ENCODE measurements around the gene RPL12. TPM values are rescaled to one million over a fixed set of nuclear protein-coding genes. Genes with fewer than 3 reads are reported as not detected.

The RPL12 gene
- total RNA-seq, 2 experiments from 2014 or later = 1,573 to 1,585 TPM

DNA sequence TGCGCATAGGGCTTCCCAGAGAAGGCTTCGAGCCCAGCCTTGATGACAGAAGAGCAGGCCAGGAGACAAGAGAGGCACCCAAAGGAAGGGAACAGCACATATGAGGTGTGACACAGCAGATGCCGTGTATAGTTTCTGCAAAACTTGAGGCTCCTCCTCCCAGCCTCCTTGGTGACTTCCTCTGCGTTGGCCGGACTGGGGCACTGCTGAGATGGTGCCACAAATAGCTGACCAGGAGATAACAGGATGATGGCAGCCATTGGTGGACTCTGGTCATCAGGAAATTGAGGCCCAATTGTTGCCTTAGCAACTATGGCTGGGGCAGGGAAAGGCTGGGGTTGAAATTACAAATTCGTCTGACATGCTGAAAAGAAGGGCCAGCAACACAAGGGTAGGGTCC is 31.9 kb downstream of the RPL12 start:
- POLR2A ChIA-PET = no interaction called here
- CTCF ChIA-PET = no interaction called here

DNA sequence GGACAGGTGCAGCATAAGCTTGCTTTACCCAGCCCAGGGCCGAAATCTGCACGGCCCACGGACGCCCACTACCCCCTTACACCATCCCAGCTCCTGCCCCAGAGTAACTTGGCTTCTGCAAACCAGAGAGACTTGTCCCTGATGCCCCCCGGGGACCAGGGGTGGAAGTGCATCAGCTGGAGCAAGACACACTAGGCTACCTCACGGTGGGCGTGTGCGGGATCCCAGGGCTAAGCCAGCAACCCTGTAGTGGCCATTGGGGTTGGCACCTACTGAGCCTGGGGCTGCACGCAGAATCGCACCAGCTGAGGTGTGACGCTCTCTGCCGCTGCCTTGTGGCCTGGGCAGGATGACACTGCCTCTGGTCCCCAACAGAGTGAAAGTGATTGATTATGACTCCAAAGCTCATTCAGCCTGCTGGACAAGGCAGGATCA is 33.2 kb downstream of the RPL12 start:
- ChIA-PET POLR2A (no interaction called here), CTCF (interaction anchor here (1.5 kb wide), 1 partner anchor 203 kb away, joined by 3 read pairs; no protein-coding TSS in a partner anchor)

DNA sequence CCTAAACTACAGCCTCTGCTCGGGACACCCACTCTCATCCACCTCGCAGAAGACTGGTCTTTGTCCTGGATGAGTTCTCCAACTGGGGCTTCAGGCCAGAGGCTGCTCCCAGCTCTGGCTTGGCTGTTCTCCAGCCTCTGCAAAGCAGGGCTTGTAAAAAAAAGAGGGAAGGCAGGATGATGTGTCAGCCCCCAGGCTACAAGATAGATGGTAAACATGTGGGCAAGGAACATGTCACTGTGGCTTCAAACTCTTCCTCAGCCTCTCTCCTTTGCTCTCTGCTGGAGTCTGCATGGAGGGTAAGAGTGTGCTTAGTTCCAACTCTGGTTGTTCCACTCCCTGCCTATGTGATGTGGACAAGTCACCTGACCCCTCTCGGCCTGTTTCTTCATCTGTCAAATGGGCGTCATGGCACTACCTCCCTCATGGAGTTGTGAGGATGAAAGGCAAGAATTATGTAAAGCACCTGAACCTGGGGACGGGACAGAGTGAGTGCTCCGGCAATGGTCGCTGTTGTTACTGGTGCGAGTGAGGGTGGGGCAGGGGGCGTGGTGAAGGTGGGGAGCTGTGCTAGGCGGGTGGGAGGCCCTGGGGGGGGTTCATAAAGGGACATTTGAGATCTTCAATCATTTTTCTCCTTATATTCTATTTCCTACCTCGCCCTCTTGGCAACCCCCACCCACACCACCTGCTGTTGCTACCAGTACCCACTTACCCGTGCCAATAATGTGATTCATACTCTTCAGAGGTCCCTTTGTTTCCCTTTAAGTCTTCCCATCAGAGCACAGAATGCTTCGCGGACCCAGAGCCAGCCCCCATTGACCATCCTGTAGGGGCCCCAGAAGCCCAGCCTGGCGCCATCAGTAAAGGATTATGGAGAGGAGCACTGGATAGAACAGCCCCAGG is 33.8 kb downstream of the RPL12 start:
- ChIA-PET CTCF (interaction anchor here (1.0 to 1.5 kb wide), 2 partner anchors 27 to 202 kb away, joined by 3 read pairs; no protein-coding TSS in a partner anchor), POLR2A (no interaction called here)

DNA sequence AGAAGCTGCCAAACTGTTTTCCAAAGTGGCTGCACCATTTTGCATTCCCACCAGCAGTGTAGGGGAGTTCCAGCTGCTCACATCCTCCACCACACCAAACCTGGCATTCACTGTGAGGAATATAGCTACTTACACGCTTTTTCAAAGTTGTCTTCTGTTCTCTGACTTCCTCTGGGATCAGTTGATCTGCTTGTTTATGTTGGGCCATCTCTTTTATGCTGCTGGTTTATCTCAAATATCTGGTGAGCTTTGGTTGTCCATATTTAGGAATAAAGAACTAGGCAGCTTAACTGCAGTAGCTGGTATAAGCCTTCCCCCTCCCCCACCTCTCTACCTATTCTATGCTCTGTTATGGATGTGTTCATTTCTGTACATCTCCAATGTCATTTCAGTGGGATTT is 35.5 kb downstream of the RPL12 start:
- ChIA-PET CTCF (no interaction called here), POLR2A (no interaction called here)

DNA sequence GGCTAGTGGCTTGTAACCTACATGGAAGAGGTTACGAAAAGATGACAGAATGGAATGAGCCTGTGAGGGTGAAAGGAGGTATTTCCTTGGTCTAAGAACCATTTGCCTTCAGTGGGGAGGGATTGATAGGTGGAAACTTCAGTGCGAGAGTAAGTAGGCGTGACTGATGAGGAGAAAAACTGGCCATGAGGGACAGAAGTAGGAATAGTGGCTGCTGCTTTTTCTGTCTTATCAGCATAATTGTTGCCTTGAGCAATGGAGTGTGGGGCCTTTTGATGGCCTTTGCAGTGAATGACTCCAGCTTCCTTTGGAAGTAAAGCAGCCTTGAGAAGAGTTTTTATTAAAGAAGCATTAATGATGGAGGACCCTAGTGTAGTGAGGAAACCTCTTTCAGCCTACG is 36.1 kb downstream of the RPL12 start:
- POLR2A ChIA-PET = no interaction called here

DNA sequence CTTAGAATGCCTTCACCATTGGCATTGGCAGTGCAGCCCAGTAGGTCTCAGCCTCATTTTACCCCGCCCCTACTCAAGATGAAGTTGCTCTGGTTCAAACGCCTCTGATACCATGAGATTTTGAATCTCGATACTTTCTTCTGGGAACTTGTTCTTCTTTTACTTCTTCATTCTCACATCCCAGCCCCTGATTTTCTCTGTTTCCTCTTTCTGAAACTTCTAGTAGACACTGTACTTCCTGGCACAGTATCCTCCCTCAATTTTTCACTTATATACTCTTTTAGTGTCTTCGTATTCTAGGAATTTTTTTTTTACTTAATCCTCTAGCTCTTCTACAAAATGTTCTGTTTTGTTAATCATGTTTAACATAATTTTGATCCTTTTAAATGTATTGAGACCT is 40.1 kb downstream of the RPL12 start:
- ChIA-PET POLR2A (no interaction called here), CTCF (no interaction called here)

More for the DNA sequence above, 36.1 kb downstream of the RPL12 start:
- CTCF ChIA-PET = no interaction called here

DNA sequence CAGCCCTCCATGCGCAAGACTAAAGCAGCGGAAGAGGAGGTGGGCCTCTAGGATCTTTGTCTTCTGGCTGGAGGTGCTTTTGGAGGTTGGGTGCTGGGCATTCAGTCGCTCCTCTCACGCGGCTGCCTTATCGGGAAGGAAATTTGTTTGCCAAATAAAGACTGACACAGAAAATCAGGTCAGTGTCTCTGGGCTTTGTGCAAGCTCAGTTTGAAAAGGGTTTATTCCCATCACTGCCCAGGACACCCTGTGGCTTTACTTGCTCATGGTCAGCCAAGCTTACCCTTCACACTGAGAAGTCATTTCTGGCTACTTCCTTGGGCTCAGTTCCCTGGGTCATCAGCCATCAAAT is 43.7 kb downstream of the RPL12 start:
- CTCF ChIA-PET = interaction anchor here (1.7 kb wide), 1 partner anchor 10 kb away, joined by 4 read pairs; the partner anchor contains the start of gene SLC2A8
- POLR2A ChIA-PET = interaction anchor here (0.8 kb wide), 1 partner anchor 20 kb away, joined by 9 read pairs; no protein-coding TSS in a partner anchor

DNA sequence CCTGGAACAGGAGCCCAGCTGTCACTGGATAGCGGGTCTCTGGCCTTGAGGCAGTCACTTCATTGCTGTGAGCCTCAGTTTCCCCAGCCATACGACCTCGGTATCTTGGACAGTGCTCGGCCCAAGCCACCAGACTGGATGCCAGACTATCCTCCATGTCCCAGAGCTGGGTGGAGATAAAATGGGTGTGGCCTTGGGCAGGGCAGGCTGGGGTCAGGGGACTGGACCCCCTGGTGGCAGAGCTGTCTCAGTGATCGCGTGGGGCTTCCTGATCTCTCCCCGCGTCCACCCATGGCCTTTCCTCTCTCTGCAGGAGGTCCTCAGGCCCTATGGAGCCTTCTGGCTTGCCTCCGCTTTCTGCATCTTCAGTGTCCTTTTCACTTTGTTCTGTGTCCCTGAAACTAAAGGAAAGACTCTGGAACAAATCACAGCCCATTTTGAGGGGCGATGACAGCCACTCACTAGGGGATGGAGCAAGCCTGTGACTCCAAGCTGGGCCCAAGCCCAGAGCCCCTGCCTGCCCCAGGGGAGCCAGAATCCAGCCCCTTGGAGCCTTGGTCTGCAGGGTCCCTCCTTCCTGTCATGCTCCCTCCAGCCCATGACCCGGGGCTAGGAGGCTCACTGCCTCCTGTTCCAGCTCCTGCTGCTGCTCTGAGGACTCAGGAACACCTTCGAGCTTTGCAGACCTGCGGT is 44.3 kb downstream of the RPL12 start:
- POLR2A ChIA-PET = interaction anchor here (0.8 kb wide), 1 partner anchor 19 kb away, joined by 9 read pairs; no protein-coding TSS in a partner anchor
- CTCF ChIA-PET = interaction anchor here (1.5 to 1.7 kb wide), 2 partner anchors 10 to 474 kb away, joined by 3 to 4 read pairs; partner anchors contain the start of gene SLC2A8

DNA sequence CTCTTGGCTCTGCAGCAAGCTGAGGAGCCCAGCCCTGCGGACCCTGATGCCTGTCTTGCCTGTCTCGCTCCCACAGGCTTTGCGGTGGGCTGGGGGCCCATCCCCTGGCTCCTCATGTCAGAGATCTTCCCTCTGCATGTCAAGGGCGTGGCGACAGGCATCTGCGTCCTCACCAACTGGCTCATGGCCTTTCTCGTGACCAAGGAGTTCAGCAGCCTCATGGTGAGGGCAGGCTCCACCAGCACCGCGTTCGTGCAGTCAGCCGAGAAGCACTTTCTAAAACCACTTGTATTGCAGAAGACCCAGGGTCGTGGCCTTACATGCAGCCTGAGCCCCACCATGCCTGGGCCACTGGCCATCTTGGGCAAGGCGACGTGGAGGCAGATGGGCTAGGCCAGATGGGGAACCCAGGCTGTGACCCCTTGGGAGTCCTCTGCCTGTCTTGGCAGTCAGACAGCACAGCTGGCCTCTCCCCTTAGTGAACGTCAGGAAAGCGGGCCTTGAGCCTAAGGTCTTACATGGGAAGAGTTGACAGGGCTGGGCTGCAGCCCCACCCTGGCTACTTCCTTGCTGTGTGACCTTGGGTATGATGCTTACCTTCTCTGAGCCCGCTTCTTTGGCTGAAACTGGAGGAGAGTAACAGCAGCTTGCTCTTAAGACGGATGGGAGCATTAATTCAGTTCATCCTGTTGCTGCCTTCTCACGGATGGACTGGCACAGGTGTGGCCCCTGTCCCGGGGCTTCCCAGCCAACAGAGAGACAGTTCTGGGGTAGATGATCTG is 45.7 kb downstream of the RPL12 start:
- POLR2A ChIA-PET = no interaction called here
- CTCF ChIA-PET = interaction anchor here (1.5 kb wide), 1 partner anchor 472 kb away, joined by 3 read pairs; no protein-coding TSS in a partner anchor

DNA sequence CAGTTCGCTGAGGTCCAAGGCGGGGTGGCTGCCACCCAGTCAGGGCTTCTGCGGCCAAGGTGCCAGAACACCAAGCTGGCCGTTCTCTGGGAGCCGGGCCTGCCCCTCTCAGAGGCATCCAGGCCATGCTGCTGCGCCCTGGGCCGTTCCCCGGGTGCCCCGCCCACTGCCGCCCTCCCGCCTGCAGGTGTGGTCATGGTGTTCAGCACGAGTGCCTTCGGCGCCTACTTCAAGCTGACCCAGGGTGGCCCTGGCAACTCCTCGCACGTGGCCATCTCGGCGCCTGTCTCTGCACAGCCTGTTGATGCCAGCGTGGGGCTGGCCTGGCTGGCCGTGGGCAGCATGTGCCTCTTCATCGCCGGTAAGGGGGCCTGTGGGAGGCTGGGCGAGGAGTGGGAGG is 46.6 kb downstream of the RPL12 start:
- ChIA-PET CTCF (no interaction called here), POLR2A (interaction anchor here (0.7 kb wide), 1 partner anchor 180 kb away, joined by 3 read pairs; no protein-coding TSS in a partner anchor)

DNA sequence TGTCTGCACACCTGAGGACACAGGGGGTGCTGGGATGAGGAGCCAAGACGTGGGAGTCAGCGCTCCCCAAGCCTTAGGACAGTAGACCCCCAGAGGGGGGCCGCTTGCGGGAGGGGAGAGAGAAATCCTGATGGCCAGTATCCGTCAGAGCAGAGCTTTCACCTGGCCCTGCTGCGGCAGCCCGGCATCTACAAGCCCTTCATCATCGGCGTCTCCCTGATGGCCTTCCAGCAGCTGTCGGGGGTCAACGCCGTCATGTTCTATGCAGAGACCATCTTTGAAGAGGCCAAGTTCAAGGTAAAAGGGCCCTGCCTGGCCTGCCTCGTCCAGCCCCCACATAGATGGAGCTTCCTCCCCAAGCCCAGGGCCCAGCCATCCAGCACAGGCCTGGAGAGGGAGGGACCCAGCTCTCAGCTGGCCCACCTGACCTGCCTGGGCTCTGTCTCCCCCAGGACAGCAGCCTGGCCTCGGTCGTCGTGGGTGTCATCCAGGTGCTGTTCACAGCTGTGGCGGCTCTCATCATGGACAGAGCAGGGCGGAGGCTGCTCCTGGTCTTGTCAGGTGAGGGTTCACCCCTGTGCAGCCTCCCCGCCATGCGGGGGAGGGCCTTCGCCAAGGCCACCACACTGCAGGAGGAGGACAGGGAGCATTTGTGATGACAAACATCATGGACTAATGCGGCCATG is 47.6 kb downstream of the RPL12 start:
- CTCF ChIA-PET = interaction anchor here (1.1 kb wide), 1 partner anchor 25 kb away, joined by 3 read pairs; no protein-coding TSS in a partner anchor

DNA sequence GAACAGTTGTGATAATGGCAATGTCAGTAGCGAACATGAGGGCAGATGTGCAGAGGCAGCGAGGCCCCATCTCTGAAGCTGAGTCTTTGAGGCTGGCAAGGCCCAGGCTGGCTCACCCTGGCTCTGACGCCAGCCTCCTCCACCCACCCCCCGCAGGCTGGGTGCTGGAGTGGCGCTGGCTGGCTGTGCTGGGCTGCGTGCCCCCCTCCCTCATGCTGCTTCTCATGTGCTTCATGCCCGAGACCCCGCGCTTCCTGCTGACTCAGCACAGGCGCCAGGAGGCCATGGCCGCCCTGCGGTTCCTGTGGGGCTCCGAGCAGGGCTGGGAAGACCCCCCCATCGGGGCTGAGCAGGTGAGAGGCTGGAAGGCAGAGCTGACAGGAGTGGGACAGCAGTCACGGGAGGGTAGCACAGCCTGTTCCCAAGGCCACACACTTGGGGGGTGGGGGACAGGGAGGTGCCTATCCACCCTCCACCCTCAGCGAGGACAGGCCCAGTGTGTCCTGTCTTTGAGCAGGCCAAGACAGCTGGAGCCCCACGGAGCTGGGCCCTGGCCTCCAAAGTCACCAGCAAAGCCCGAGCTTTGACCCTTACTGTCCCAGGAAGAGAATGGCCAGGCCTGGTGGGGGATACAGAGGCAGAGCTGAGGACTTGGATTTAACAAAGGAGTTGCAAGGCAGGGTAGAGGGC is 48.7 kb downstream of the RPL12 start:
- POLR2A ChIA-PET = interaction anchor here (0.6 kb wide), 1 partner anchor 138 kb away, joined by 3 read pairs; the partner anchor contains the start of gene GARNL3
- CTCF ChIA-PET = interaction anchor here (1.1 kb wide), 1 partner anchor 24 kb away, joined by 3 read pairs; no protein-coding TSS in a partner anchor

More for the DNA sequence above, 47.6 kb downstream of the RPL12 start:
- POLR2A ChIA-PET = no interaction called here

DNA sequence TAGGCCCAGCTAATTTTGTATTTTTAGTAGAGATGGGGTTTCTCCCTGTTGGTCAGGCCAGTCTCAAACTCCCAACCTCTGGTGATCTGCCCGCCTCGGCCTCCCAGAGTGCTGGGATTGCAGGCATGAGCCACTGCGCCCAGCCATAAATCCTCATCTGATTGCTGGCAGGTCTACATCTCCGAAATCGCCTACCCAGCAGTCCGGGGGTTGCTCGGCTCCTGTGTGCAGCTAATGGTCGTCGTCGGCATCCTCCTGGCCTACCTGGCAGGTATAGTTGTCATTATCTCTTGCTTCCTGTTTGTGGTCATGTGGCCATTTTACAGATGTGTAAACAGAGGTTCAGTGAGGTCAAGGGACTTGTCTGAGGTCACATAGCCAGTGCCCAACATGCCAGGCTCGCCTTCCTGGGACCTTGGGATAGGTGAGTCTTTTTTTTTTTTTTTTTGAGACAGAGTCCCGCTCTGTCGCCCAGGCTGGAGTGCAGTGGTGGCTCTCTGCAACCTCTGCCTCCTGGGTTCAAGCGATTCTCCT is 51.4 kb downstream of the RPL12 start:
- ChIA-PET POLR2A (no interaction called here), CTCF (interaction anchor here (0.5 to 0.8 kb wide), 3 partner anchors 12 to 677 kb away, joined by 3 read pairs; no protein-coding TSS in a partner anchor)

DNA sequence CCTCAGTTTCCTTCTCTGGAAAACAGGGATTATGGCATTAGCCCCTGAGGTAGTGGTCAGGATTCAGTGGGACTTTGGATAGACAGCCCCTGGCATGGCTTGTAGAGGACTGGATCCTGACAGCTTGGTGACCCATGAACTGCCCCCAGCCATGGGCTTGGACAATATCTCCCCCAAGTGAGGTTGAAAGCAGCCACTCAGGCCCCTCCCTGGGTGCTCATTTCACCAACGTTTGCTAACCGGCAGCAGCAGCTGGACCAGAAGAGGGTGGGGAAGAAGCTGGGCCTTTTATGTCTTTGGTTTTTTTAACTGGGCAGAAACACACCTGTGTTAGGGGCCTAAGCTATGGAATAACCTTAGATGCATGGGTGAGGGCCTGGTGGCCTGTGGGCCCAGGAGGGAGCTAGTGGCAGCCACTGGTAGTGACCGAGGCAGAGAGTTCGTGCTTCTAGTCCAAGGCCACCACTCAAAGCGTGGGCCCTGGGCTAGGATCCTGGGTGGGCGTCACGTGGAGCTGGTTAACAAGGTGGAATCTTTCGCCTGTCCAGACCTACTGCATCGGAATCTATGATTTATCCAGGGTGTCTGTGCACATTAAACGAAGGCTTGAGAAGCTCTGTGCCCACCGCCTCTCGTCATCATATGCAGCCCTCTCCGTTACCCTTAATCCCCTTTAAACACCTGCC is 52.3 kb downstream of the RPL12 start:
- ChIA-PET CTCF (interaction anchor here (0.8 kb wide), 1 partner anchor 11 kb away, joined by 3 read pairs; no protein-coding TSS in a partner anchor), POLR2A (interaction anchor here (0.7 kb wide), 1 partner anchor 53 kb away, joined by 3 read pairs; the partner anchor contains the start of gene LRSAM1)

DNA sequence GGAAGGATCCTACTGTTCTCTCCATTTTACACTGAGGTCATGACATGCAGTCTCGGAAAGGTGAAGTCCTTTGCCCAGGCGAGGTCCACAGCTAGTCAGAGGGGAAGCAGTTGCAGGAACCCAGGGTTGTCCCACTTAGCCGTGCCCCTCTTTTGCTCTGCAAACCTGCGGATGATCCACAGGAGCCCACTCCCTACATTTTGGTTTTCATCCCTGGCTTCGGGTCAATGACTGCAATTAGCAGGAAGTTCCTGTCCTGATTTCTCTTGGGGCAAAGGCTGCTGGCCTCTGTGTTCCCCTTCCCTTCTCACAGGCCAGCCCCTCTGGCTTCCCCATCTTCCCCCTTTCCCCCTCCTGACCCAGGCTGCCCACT is 52.9 kb downstream of the RPL12 start:
- ChIA-PET POLR2A (no interaction called here), CTCF (no interaction called here)
